ENCODE results near the gene STX2.

DNA sequence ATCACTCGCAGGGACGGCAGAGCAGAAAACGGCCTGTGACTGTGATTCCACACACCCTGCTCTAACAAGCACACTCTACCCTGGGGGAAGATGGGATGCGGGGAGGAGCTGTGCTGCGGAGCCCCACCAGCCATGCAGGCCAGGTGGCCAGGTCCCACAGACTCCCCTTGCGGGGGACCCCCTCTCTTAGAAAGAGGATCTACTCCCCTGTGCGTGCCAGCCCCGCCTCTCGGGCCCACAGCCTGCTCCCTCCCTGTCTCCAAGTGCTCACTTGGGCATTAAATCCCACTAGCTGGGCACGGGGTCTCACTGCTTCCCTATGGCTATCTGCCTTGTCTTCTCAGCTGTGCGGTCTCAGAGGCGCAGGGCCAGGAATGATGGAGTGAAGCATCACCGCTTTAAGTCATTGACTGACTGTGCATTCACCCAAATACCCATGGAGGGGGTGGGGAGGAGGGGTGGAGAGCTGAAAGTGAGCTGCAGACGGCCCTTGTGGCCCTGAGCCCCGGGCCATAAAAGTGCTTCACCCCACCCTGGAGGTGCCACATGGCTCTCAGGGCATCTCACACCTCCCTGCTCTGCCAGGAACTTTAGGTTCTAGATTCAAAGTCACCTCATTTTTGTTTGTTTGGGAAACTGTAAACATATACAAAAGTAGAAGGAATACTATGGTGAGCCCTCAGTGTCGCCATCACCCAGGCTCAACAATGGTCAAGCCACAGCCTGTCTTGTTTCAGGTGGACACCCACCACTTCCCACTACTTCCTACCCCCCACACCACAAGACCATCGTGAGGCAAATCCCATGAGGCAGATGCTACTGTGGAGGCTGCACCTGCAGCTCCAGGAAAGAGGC, 9.4 kb downstream of the STX2 start:
- TF ChIP-seq, protein P1, sequence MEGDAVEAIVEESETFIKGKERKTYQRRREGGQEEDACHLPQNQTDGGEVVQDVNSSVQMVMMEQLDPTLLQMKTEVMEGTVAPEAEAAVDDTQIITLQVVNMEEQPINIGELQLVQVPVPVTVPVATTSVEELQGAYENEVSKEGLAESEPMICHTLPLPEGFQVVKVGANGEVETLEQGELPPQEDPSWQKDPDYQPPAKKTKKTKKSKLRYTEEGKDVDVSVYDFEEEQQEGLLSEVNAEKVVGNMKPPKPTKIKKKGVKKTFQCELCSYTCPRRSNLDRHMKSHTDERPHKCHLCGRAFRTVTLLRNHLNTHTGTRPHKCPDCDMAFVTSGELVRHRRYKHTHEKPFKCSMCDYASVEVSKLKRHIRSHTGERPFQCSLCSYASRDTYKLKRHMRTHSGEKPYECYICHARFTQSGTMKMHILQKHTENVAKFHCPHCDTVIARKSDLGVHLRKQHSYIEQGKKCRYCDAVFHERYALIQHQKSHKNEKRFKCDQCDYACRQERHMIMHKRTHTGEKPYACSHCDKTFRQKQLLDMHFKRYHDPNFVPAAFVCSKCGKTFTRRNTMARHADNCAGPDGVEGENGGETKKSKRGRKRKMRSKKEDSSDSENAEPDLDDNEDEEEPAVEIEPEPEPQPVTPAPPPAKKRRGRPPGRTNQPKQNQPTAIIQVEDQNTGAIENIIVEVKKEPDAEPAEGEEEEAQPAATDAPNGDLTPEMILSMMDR (IDR thresholded peaks at IDR 0.05), result no peak
- TF ChIP-seq POLR2A (IDR thresholded peaks at IDR 0.05), result no peak
